HG03066 (cell line): Measurements from ENCODE around the gene JADE3.
"Not testable (repeated sequence)": the region's sequence is repeated elsewhere in the genome, so short reads cannot be mapped to it uniquely, and the experiment has no call there.

Experiments
- ATAC-seq: cut with Tn5 transposase; IDR thresholded peaks from one replicate; pipeline ENCODE4 v1.9.1; 2021; ENCODE audit warnings: low read depth; ENCODE audit not compliant: unreplicated experiment

Gene JADE3

GRCh38 chrX:46929439-46930261 is 17.4 kb downstream of the JADE3 start:
- ATAC-seq = no peak

DNA sequence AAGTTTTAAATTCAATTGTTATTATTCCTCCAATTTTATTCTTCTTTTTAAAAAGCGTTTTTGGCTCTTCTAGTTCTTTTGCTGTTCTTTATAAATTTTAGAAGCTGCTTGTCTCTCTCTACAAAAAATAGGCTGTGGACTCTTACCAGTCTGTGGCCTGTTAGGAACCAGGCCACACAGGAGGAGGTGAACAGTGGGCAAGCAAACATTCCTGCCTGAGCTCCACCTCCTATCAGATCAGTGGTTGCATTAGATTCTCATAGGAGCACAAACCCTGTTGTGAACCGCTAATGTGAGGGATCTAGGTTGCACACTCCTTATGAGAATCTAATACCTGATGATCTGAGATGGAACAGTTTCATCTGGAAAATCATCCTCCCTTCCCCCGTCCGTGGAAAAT is 23.1 kb downstream of the JADE3 start:
- no peak for ATAC-seq

- ATAC-seq = no peak
These were observed 26.4 kb downstream of the JADE3 start for GRCh38 chrX:46938589-46938988.

DNA sequence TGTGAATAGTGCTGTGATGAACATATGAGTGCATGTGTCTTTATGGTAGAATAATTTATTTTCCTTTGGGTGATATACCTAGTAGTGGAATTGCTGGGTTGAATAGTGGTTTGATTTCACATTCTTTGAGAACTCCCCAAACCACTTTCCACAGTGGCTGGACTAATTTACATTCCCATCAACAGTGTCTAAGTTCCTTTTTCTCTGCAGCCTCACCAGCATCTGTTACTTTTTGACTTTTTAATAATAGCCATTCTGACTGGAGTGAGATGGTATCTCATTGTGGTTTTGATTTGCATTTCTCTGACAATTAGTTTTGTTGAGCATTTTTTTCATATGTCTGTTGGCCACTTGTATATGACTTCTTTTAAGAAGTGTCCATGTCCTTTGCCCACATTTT is 29.1 kb downstream of the JADE3 start:
- no peak for ATAC-seq

DNA sequence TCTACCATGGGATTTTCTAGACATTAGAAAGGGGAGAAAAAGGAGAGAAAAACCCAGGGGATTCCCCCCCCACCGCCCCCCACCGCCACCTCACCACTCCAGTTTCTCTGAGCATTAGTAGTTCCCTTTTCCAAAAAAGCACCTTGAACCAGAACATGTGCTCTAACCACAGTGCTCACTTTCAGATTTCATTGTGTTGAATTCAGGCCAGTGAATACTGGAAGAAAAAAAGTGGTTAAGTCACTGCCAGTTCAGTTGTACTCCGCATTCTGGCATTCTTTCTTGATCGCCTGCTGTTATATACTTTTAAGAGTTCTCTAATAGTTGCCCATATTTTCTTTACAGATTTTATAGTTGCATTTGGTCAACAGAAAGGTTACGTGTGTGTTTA is 40.9 kb downstream of the JADE3 start:
- ATAC-seq = peak; percentile 78

GRCh38 chrX:46953597-46953996 is 41.4 kb downstream of the JADE3 start:
- peak; percentile 76 for ATAC-seq

DNA sequence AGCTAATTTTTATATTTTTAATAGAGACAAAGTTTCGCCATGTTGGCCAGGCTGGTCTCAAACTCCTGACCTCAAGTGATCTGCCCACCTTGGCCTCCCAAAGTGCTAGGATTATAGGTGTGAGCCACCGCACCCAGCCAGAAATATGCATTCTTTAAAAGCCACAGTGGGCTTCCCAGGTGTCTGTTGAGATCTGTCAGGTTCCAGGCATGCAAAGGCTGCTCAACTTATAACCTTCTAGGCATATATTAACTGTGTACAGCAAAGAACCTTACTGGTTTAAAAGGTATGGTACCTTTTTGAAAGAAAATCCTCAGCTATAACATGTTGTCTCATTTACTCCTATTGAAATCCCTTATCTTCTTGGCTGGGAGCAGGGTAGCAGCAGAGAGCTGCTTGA is 42.5 kb downstream of the JADE3 start:
- no peak for ATAC-seq

DNA sequence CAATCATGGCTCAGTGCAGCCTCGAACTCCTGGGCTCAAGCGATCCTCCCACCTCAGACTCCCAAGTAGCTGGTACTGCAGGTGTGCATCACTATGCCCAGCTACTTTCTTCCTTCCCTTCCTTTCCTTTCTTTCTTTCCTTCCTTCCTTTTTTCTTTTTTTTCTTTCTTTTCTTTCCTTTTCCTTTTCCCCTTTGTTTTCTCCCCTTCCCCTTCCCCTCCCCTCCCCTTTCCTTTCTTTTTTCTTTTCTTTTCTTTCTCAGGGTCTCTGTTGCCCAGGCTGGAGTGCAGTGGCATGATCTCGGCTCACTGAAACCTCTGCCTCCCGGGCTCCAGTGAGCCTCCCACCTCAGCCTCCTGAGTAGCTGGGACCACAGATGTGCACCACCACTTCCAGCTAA is 44.4 kb downstream of the JADE3 start:
- ATAC-seq = not testable (repeated sequence)

DNA sequence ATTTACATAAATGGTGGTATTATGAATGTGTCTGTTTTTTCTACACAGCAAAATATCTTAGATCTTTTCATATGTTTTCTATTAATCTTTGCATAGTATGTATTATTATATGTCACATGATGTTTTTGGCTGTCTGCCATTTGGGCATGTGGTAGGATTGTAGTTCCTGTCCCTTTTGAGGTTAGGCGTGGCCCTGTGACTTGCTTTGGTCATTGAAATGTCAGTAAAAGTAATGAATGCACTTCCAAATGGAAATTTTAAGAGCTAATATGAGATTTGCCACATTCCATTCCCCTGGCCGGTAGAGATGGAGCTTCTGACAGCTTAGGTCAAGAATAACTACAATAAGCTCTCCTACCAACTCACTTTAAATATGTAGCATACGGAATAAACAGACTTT is 45.1 kb downstream of the JADE3 start:
- ATAC-seq = no peak

DNA sequence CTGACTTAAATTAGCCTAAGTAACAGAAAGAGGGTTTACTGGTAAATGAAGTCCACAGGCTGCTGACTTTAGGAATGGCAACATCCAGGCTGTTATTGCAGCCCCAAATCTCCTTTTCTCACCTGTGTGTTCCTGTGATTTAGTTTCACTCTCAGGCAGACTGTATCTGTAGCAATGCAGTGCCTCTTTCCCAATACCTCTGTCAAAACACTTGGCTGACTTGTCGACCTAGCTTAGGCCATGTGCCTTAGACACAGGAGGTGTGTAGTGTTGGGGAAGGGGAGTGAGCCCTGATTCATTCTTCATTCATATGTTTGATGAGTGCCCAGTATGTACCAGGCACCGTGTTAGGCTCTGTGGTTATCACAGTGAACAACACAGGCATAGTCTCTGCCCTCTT is 46.9 kb downstream of the JADE3 start:
- ATAC-seq = no peak

- no peak for ATAC-seq
These were observed 47.9 kb downstream of the JADE3 start for GRCh38 chrX:46959985-46960700.

- ATAC-seq = no peak
These were observed 48.9 kb downstream of the JADE3 start for GRCh38 chrX:46961097-46961496.

DNA sequence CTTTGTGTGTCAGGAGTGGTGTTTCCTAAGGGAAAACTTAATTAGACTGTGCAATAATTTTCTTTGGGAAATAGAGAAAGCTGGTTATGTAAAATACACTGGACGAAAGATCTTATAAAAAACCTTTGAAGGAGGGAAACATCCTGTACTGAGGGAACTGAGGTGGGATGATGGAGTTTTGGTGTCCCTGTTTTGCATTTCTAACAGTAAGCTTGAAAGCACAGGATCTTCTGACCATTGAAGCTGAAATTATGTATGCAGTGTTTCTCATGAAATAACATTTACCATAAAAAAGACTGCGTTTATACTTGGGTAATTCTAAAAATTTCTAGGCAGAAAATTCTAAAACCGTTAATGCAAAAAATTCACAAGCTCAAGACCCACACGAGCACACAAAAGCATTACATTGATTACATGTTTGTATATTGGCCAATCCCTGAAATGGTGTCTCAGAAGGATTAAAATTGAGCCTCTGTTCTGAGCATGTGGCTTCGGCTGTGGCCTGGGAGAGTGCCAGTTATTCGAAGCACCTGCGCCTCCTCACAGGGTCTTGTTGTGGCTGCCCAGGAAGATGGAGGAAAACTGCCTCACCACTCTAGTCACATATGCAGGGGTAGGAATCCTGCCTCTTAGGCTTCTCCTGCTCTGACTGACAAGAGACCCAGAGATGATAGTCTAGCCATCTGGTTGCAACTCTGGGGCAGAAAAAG is 49.5 kb downstream of the JADE3 start:
- ATAC-seq = no peak

- ATAC-seq = no peak
These were observed 53.0 kb downstream of the JADE3 start for GRCh38 chrX:46965125-46965758.

- ATAC-seq = peak; percentile 52
These were observed 55.3 kb downstream of the JADE3 start for GRCh38 chrX:46967547-46967946.

- not testable (repeated sequence) for ATAC-seq
These were observed 64.8 kb downstream of the JADE3 start for GRCh38 chrX:46977046-46977445.

- no peak for ATAC-seq
These were observed 66.4 kb downstream of the JADE3 start for GRCh38 chrX:46978341-46979291.

- no peak for ATAC-seq
These were observed 72.5 kb downstream of the JADE3 start for GRCh38 chrX:46984705-46985104.

DNA sequence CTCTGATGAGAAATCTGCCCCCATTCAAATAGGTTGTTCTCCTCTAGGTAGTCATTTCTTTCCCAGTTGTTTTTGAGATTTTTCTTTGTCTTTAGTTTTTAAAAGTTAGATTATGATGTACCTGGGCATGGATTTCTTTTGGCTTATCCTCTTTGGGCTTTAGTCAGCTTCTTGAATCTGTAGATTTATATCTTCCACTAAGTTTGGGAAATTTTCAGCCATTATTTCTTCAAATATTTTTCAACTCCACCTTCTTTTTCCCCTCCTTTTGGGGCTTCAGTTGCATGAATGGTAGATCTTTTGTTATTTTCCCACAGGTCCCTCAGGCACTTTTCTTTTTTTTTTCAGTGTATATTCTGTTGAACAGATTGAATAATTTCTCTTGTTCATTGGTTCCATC is 77.3 kb downstream of the JADE3 start:
- no peak for ATAC-seq

GRCh38 chrX:46991664-46992063 is 79.4 kb downstream of the JADE3 start:
- no peak for ATAC-seq
